ENCODE data around the gene PODXL2. TPM values are rescaled to one million over a fixed set of nuclear protein-coding genes. Genes with fewer than 3 reads are reported as not detected.

PODXL2 gene
- total RNA-seq, 2 donors from 2014 or later = 8.3 to 14.2 TPM

- DNase-seq = peak in 2 of 4 donors; percentile 28 to 52
- Histone ChIP-seq H3K36me3 (replicated peaks in 1 of 2; ENCODE audit: insufficient read depth in 1 of 2, low read depth in 2 of 2) (no peaks in the 10 kb centered on the region), H3K27ac (no peak overlapping the region), H3K4me1 (no peaks in the 10 kb centered on the region), H3K27me3 (no peaks in the 10 kb centered on the region), H3K9me3 (no peaks in the 10 kb centered on the region), H3K4me3 (no peak overlapping the region)
- WGBS, 2 donors = 88 to 100% methylated on average over 2 to 4 of the region's 4 CpGs
- ATAC-seq = no peak
- TF ChIP-seq CTCF (IDR thresholded peaks at IDR 0.05) (peak in 5 of 7 experiments; percentile 11 to 36 (median 29)), POLR2A (IDR thresholded peaks at IDR 0.05) (no peak)
- intact Hi-C loops (cut with DNase I) = no loop called here
Observed at GRCh38 chr3:127690823-127691452, 62.0 kb downstream of the PODXL2 start.

- no peak overlapping the region for H3K4me3 ChIP-seq
- DNase-seq (no peak), ATAC-seq (no peak)
- intact Hi-C loops (cut with DNase I) = no loop called here
- H3K4me1 ChIP-seq = peaks cover under 1% of the 10 kb centered on the region
- WGBS, 2 donors = 82 to 88% methylated on average over 8 of the region's 8 CpGs
- H3K27me3 ChIP-seq = no peaks in the 10 kb centered on the region
- no peak overlapping the region for H3K27ac ChIP-seq
- H3K9me3 ChIP-seq = no peaks in the 10 kb centered on the region
- TF ChIP-seq CTCF (IDR thresholded peaks at IDR 0.05) = no peak
- TF ChIP-seq POLR2A (IDR thresholded peaks at IDR 0.05) = no peak
- no peaks in the 10 kb centered on the region for H3K36me3 ChIP-seq (replicated peaks in 1 of 2; ENCODE audit: insufficient read depth in 1 of 2, low read depth in 2 of 2)
Observed at GRCh38 chr3:127691489-127691888, 62.5 kb downstream of the PODXL2 start.

GRCh38 chr3:127691974-127692373, 63.0 kb downstream of the PODXL2 start:
- Histone ChIP-seq H3K4me1 (peaks cover 5% of the 10 kb centered on the region), H3K27me3 (no peaks in the 10 kb centered on the region), H3K9me3 (no peaks in the 10 kb centered on the region), H3K36me3 (replicated peaks in 1 of 2; ENCODE audit: insufficient read depth in 1 of 2, low read depth in 2 of 2) (no peaks in the 10 kb centered on the region), H3K4me3 (no peak overlapping the region), H3K27ac (no peak overlapping the region)
- intact Hi-C loops (cut with DNase I) = no loop called here
- DNase-seq = no peak
- WGBS, 2 donors = 84 to 85% methylated on average over 6 of the region's 6 CpGs
- ATAC-seq = no peak
- TF ChIP-seq POLR2A (IDR thresholded peaks at IDR 0.05) (no peak), CTCF (IDR thresholded peaks at IDR 0.05) (no peak)

GRCh38 chr3:127692501-127693335, 63.7 kb downstream of the PODXL2 start:
- Histone ChIP-seq H3K27ac (no peak overlapping the region), H3K4me3 (no peak overlapping the region), H3K27me3 (no peaks in the 10 kb centered on the region), H3K9me3 (no peaks in the 10 kb centered on the region), H3K36me3 (replicated peaks in 1 of 2; ENCODE audit: insufficient read depth in 1 of 2, low read depth in 2 of 2) (no peaks in the 10 kb centered on the region), H3K4me1 (peaks cover 13% of the 10 kb centered on the region)
- WGBS, 2 donors = 72 to 82% methylated on average over 21 of the region's 21 CpGs
- ATAC-seq (no peak), DNase-seq (no peak)
- TF ChIP-seq POLR2A (IDR thresholded peaks at IDR 0.05) (no peak), CTCF (IDR thresholded peaks at IDR 0.05) (no peak)
- intact Hi-C loops (cut with DNase I) = no loop called here
